GM12873 (cell line): ENCODE results near the gene KIF26B.

ENCODE experiments used
- TF ChIP-seq, protein P1 (sequence below): IDR thresholded peaks from 2 replicates; pipeline ENCODE4 v1.5.1; 2012; ENCODE audit warnings: low read depth, mild to moderate bottlenecking, moderate library complexity, low read length, control low read depth; ENCODE audit not compliant: insufficient read depth; ENCODE audit errors: missing control alignments

Gene KIF26B

GRCh38 chr1:245598524-245599305 is 443.9 kb downstream of the KIF26B start:
- TF ChIP-seq, protein P1, sequence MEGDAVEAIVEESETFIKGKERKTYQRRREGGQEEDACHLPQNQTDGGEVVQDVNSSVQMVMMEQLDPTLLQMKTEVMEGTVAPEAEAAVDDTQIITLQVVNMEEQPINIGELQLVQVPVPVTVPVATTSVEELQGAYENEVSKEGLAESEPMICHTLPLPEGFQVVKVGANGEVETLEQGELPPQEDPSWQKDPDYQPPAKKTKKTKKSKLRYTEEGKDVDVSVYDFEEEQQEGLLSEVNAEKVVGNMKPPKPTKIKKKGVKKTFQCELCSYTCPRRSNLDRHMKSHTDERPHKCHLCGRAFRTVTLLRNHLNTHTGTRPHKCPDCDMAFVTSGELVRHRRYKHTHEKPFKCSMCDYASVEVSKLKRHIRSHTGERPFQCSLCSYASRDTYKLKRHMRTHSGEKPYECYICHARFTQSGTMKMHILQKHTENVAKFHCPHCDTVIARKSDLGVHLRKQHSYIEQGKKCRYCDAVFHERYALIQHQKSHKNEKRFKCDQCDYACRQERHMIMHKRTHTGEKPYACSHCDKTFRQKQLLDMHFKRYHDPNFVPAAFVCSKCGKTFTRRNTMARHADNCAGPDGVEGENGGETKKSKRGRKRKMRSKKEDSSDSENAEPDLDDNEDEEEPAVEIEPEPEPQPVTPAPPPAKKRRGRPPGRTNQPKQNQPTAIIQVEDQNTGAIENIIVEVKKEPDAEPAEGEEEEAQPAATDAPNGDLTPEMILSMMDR: no peak

DNA sequence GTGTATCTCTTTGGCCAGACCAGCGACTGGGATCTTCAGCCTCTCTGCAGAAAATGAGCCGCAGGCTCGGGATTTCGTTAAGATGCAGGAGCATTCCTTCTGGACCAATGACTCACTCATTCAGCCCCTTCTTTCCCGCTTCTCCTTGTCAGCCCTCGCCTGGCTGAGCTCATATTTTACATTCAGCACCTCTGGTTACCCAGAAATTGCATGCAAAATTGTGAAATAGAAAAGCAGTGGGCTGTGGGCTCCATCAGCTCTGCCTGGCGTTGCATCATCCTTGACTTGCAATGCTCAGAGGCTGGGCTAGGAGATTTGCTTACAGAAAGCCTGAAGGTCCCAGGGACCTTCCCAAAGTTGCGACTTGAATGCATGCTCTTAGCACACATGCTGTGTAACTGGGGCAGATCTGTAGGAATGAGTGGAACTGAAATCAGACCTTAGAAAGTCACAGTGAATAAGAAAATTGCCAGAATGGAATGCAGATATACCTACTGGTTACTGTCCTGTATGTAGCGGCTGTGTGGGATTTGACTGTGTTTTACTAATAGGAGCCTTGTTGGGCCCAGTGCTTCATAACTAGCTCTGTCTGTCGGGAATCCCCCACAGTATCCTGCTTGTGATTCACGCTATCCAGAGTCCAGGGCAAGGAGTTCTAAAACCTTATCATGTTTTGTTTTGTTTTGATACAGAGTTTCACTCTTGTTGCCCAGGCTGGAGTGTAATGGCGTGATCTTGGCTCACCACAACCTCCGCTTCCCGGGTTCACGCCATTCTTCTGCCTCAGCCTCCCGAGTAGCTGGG is 444.8 kb downstream of the KIF26B start:
- TF ChIP-seq, protein P1: no peak

GRCh38 chr1:245600658-245601057 is 445.9 kb downstream of the KIF26B start:
- TF ChIP-seq, protein P1: no peak

- TF ChIP-seq, protein P1: no peak
These were observed 448.6 kb downstream of the KIF26B start for GRCh38 chr1:245603311-245603865.

- TF ChIP-seq, protein P1: no peak
These were observed 450.2 kb downstream of the KIF26B start for GRCh38 chr1:245604979-245605378.

GRCh38 chr1:245605480-245606156 is 450.8 kb downstream of the KIF26B start:
- TF ChIP-seq, protein P1: no peak
